ENCODE measurements around the gene RUFY4. TPM values are rescaled to one million over a fixed set of nuclear protein-coding genes. Genes with fewer than 3 reads are reported as not detected.

Gene RUFY4
- polyA plus RNA-seq, 2 of the 4 experiments (the other 2 are of a cell fraction) = 0.04 TPM; not detected in 1

GRCh38 chr2:218020281-218020680, 48.8 kb upstream of the RUFY4 start:
- CTCF ChIA-PET = interaction anchor here (1.4 to 1.8 kb wide), 2 partner anchors 140 to 235 kb away, joined by 3 to 7 read pairs; no protein-coding TSS in a partner anchor
- FAIRE-seq (no peak), DNase-seq (ENCODE audit: low read depth in 1 of 2, low spot score in 1 of 2) (no peak), ATAC-seq (no peak)
- no peak overlapping the region for H3K4me2 ChIP-seq
- H3K4me3 ChIP-seq = no peak overlapping the region
- H3K4me1 ChIP-seq = peaks cover 10% of the 10 kb centered on the region; the same call in 1 of the 3 replicates
- H3K27ac ChIP-seq = no peak overlapping the region
- TF ChIP-seq GATA3 (IDR thresholded peaks at IDR 0.05; ENCODE audit: borderline replicate concordance) (no peak), ZSCAN20 (CRISPR knock-in tag; IDR thresholded peaks at IDR 0.05) (no peak), RNF2 (IDR thresholded peaks at IDR 0.05; ENCODE audit: borderline replicate concordance, low read depth) (no peak), CBX8 (IDR thresholded peaks at IDR 0.05) (no peak), JUN (IDR thresholded peaks at IDR 0.05) (no peak), ZFP36 (IDR thresholded peaks at IDR 0.05; ENCODE audit: borderline replicate concordance, partially characterized antibody) (no peak)
- TF ChIP-seq, protein P1, sequence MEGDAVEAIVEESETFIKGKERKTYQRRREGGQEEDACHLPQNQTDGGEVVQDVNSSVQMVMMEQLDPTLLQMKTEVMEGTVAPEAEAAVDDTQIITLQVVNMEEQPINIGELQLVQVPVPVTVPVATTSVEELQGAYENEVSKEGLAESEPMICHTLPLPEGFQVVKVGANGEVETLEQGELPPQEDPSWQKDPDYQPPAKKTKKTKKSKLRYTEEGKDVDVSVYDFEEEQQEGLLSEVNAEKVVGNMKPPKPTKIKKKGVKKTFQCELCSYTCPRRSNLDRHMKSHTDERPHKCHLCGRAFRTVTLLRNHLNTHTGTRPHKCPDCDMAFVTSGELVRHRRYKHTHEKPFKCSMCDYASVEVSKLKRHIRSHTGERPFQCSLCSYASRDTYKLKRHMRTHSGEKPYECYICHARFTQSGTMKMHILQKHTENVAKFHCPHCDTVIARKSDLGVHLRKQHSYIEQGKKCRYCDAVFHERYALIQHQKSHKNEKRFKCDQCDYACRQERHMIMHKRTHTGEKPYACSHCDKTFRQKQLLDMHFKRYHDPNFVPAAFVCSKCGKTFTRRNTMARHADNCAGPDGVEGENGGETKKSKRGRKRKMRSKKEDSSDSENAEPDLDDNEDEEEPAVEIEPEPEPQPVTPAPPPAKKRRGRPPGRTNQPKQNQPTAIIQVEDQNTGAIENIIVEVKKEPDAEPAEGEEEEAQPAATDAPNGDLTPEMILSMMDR (IDR thresholded peaks at IDR 0.05) = no peak
- POLR2A ChIA-PET = no interaction called here
- WGBS (ENCODE audit: missing lambda C conversion rate) = 84% methylated on average over 5 of the region's 5 CpGs
- no peaks in the 10 kb centered on the region for H3K9me3 ChIP-seq

GRCh38 chr2:218020966-218021535, 48.0 kb upstream of the RUFY4 start:
- no peak for ATAC-seq

More at GRCh38 chr2:218020966-218021535, 48.0 kb upstream of the RUFY4 start:
- WGBS (ENCODE audit: missing lambda C conversion rate) = 71% methylated on average over 5 of the region's 6 CpGs
- FAIRE-seq (no peak), DNase-seq (ENCODE audit: low read depth in 1 of 2, low spot score in 1 of 2) (no peak)
- no peak for TF ChIP-seq HEYL (CRISPR knock-in tag; IDR thresholded peaks at IDR 0.05)
- TF ChIP-seq ELK1 (IDR thresholded peaks at IDR 0.05; ENCODE audit: low read depth, low read length) = no peak
- no peak for TF ChIP-seq FOSB (CRISPR knock-in tag; IDR thresholded peaks at IDR 0.05)
- TF ChIP-seq JUNB (IDR thresholded peaks at IDR 0.05) = no peak
- no peak for TF ChIP-seq MAFK (IDR thresholded peaks at IDR 0.05; ENCODE audit: partially characterized antibody)
- TF ChIP-seq, protein P2, sequence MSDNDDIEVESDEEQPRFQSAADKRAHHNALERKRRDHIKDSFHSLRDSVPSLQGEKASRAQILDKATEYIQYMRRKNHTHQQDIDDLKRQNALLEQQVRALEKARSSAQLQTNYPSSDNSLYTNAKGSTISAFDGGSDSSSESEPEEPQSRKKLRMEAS (IDR thresholded peaks at IDR 0.05) = no peak
- no peak for TF ChIP-seq FOXS1 (CRISPR knock-in tag; IDR thresholded peaks at IDR 0.05)
- no peak for TF ChIP-seq REST (IDR thresholded peaks at IDR 0.05)
- Histone ChIP-seq H3K4me1 (peaks cover 10% of the 10 kb centered on the region; the same call in 1 of the 3 replicates), H3K27ac (no peak overlapping the region), H3K4me2 (no peak overlapping the region), H3K9me3 (no peaks in the 10 kb centered on the region), H3K4me3 (no peak overlapping the region)
- POLR2A ChIA-PET = no interaction called here
- CTCF ChIA-PET = interaction anchor here (0.8 to 1.8 kb wide), 3 partner anchors 134 to 236 kb away, joined by 3 to 7 read pairs (median 3); no protein-coding TSS in a partner anchor

Data from A549 (cell line).